ENCODE measurements around the gene SIK3.

DNA sequence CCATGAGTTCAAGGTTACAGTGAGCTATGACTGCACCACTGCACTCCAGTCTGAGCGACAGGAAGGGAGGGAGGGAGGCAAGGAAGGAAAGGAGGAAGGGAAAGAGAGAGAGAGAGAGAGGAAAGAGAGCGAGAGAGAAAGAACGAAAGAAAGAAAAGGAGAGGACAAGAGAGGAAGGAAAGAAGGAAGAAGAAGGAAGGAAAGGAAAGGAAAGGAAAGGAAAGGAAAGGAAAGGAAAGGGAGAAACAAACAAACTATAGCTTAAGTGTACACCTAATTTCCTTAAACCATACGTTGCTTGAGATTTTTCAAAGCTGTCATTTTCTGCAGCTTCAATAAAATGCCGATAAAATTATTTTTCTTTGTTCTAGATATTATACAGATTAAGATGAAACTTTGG is 180.6 kb downstream of the SIK3 start:
- TF ChIP-seq, protein P1, sequence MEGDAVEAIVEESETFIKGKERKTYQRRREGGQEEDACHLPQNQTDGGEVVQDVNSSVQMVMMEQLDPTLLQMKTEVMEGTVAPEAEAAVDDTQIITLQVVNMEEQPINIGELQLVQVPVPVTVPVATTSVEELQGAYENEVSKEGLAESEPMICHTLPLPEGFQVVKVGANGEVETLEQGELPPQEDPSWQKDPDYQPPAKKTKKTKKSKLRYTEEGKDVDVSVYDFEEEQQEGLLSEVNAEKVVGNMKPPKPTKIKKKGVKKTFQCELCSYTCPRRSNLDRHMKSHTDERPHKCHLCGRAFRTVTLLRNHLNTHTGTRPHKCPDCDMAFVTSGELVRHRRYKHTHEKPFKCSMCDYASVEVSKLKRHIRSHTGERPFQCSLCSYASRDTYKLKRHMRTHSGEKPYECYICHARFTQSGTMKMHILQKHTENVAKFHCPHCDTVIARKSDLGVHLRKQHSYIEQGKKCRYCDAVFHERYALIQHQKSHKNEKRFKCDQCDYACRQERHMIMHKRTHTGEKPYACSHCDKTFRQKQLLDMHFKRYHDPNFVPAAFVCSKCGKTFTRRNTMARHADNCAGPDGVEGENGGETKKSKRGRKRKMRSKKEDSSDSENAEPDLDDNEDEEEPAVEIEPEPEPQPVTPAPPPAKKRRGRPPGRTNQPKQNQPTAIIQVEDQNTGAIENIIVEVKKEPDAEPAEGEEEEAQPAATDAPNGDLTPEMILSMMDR (IDR thresholded peaks at IDR 0.05) = no peak
- TF ChIP-seq POLR2A (IDR thresholded peaks at IDR 0.05) = no peak

Data from adrenal gland (tissue), 5 donors.